ENCODE data around the gene PROCA1.

DNA sequence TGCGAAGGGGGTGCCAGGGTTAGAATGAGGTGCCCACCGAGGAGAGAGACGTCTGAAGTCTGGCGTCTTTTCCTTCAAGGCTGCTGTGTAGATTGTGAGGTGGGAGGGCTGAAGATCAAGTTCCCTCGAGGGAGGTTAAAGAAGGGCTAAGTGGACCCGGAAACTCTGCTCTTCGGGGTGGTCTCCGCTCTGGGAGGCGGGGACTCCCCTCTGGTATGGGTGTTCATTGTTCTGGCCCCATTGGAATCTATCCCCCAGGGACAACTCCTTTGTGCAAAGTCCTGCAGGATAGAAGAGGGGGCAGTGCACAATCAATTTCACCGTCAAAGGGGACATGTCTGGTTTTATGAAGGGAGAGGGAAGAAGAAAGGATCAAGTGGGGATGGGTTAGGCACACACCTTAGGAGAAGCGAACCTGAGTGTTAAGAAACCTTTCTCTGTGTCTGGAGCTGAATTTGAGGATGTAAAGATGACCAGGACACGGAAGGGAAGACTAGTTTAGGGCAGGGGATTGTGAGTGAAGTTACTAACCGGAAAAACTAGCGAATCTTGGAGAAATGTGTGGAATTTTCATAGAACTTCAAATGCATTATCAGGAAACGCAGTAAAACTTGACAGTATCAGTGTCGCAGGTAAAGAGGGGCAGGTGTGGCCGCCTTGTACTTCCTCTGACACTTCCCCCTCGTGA lies 6.8 kb upstream of the PROCA1 start:
- no peak for TF ChIP-seq POLR2AphosphoS5 (IDR thresholded peaks at IDR 0.05)
- TF ChIP-seq POLR2A (IDR thresholded peaks at IDR 0.05), result no peak

All from suprapubic skin (tissue), 4 donors.